ENCODE data around the gene GAS2L1.
"Not testable (repeated sequence)": the region's sequence is repeated elsewhere in the genome, so short reads cannot be mapped to it uniquely, and the experiment has no call there.

Gene GAS2L1

GRCh38 chr22:29348956-29349355, 42.5 kb downstream of the GAS2L1 start:
- H3K27ac ChIP-seq = no peak overlapping the region

GRCh38 chr22:29351042-29351441, 44.6 kb downstream of the GAS2L1 start:
- no peak for TF ChIP-seq CTCF (IDR thresholded peaks at IDR 0.05)
- TF ChIP-seq ZFX (IDR thresholded peaks at IDR 0.05; ENCODE audit: borderline replicate concordance) = no peak
- H3K27ac ChIP-seq = no peak overlapping the region

More at GRCh38 chr22:29348956-29349355, 42.5 kb downstream of the GAS2L1 start:
- TF ChIP-seq CTCF (IDR thresholded peaks at IDR 0.05) (no peak), ZFX (IDR thresholded peaks at IDR 0.05; ENCODE audit: borderline replicate concordance) (no peak)

- H3K27ac ChIP-seq = no peak overlapping the region
- TF ChIP-seq ZFX (IDR thresholded peaks at IDR 0.05; ENCODE audit: borderline replicate concordance) (no peak), CTCF (IDR thresholded peaks at IDR 0.05) (no peak)
Observed at GRCh38 chr22:29351891-29352290, 45.4 kb downstream of the GAS2L1 start.

GRCh38 chr22:29352778-29353177, 46.3 kb downstream of the GAS2L1 start:
- TF ChIP-seq ZFX (IDR thresholded peaks at IDR 0.05; ENCODE audit: borderline replicate concordance) (no peak), CTCF (IDR thresholded peaks at IDR 0.05) (no peak)
- no peak overlapping the region for H3K27ac ChIP-seq

- no peak for TF ChIP-seq ZFX (IDR thresholded peaks at IDR 0.05; ENCODE audit: borderline replicate concordance)
- no peak for TF ChIP-seq CTCF (IDR thresholded peaks at IDR 0.05)
- no peak overlapping the region for H3K27ac ChIP-seq
Observed at GRCh38 chr22:29353286-29353685, 46.8 kb downstream of the GAS2L1 start.

GRCh38 chr22:29353860-29354259, 47.4 kb downstream of the GAS2L1 start:
- no peak overlapping the region for H3K27ac ChIP-seq
- TF ChIP-seq ZFX (IDR thresholded peaks at IDR 0.05; ENCODE audit: borderline replicate concordance) (no peak), CTCF (IDR thresholded peaks at IDR 0.05) (no peak)

GRCh38 chr22:29357193-29357890, 50.9 kb downstream of the GAS2L1 start:
- not testable (repeated sequence) for H3K27ac ChIP-seq

GRCh38 chr22:29359469-29359868, 53.0 kb downstream of the GAS2L1 start:
- no peak for TF ChIP-seq ZFX (IDR thresholded peaks at IDR 0.05; ENCODE audit: borderline replicate concordance)
- TF ChIP-seq CTCF (IDR thresholded peaks at IDR 0.05) = peak; percentile 33; the same call in 1 of the 2 replicates
- H3K27ac ChIP-seq = no peak overlapping the region

Data from 22Rv1 (cell line).